Erythroblast (primary cell): ENCODE measurements around the gene FAM81A.

Source experiments
- GATA1 ChIP-seq: IDR thresholded peaks from 2 replicates; pipeline ENCODE4 v1.6.1; 2011; ENCODE audit warnings: low read depth, mild to moderate bottlenecking, control low read depth, low read length, moderate library complexity
- POLR2A ChIP-seq: IDR thresholded peaks from 2 replicates; pipeline ENCODE4 v1.6.1; 2011; ENCODE audit warnings: mild to moderate bottlenecking, low read length

DNA sequence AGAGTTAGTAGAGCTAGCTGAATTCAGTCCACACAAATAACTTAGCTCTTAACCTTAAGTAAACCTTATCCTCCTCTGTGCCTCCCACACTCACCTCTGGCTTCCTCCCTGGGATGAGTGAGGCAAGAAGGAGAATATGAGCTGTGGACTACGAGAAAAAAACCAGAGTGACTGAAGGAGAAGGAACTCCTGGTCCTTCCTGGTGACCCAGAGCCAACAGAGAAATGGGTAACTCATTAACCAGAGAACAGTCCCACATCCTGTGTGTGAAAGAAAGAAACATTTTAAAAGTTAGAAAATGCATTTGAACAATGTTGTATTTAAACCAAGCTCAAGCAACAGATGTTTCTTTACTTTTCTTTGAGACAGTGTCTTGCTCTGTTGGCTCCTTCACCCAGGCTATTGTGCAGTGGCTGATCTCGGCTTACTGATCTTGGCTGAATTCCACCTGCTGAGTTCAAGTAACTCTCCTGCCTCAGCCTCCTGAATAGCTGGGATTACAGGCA, 27.5 kb upstream of the FAM81A start:
- TF ChIP-seq POLR2A = no peak
- TF ChIP-seq GATA1 = no peak
